Prostate gland (tissue), 2 donors: ENCODE results near the gene NOS2.
"Not testable (repeated sequence)": the region's sequence is repeated elsewhere in the genome, so short reads cannot be mapped to it uniquely, and the experiment has no call there.

Experiments
- POLR2A ChIP-seq: fragments of 450-650 bp; IDR thresholded peaks from one replicate; pipeline ENCODE4 v1.6.1; 2016; ENCODE audit warnings: antibody characterized with exemption, mild to moderate bottlenecking
- POLR2AphosphoS5 ChIP-seq: sonication (generic); formaldehyde crosslinking; IDR thresholded peaks from one replicate; pipeline ENCODE4 v1.6.1; 2017; ENCODE audit warnings: antibody characterized with exemption
- TF ChIP-seq, protein P1 (sequence below), 4 experiments: fragments of 200-600 bp in 2 of 4; fragments of 450-650 bp in 2 of 4; sonication (generic) in 2 of 4; IDR thresholded peaks; 1 replicate in 3 of 4; 2 replicates in 1 of 4; pipeline ENCODE4 v1.5.1; 2016 to 2019; ENCODE audit warnings: antibody characterized with exemption in 4 of 4, mild to moderate bottlenecking in 2 of 4, moderate library complexity in 2 of 4

DNA sequence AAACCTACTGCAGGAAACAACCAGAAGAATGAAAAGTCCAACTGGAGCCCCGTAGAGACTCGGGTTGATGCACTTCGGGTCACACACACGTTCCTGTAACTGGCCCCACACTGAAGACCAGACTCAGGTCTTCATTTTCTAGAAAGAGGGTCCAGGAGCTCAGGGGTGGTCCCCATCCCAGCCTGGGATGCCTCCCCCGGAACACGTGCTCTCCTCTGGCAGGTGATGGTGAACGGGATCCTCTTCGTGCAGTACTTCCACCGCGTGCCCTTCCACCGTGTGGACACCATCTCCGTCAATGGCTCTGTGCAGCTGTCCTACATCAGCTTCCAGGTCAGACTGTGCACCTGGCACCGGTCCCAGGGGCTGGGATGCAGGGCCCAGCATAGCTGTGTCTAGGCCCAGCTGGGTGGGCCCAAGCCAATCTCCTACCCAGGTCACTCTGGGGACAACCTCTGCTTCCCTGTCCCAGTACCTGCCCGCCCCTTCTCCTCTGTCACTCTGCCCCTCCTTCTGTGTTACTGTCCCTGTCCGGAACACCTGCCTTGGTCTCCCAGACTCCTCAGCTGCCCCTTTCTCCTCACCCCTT, 50.7 kb downstream of the NOS2 start:
- TF ChIP-seq, protein P1, sequence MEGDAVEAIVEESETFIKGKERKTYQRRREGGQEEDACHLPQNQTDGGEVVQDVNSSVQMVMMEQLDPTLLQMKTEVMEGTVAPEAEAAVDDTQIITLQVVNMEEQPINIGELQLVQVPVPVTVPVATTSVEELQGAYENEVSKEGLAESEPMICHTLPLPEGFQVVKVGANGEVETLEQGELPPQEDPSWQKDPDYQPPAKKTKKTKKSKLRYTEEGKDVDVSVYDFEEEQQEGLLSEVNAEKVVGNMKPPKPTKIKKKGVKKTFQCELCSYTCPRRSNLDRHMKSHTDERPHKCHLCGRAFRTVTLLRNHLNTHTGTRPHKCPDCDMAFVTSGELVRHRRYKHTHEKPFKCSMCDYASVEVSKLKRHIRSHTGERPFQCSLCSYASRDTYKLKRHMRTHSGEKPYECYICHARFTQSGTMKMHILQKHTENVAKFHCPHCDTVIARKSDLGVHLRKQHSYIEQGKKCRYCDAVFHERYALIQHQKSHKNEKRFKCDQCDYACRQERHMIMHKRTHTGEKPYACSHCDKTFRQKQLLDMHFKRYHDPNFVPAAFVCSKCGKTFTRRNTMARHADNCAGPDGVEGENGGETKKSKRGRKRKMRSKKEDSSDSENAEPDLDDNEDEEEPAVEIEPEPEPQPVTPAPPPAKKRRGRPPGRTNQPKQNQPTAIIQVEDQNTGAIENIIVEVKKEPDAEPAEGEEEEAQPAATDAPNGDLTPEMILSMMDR (IDR thresholded peaks at IDR 0.05): not testable (repeated sequence)
- not testable (repeated sequence) for TF ChIP-seq POLR2AphosphoS5, POLR2A
